HG03342 (cell line): Measurements from ENCODE around the gene IMMP2L.
"Not testable (repeated sequence)": the region's sequence is repeated elsewhere in the genome, so short reads cannot be mapped to it uniquely, and the experiment has no call there.

ENCODE experiments used
- ATAC-seq: cut with Tn5 transposase; IDR thresholded peaks from one replicate; pipeline ENCODE4 v1.9.1; 2021; ENCODE audit warnings: mild to moderate bottlenecking, moderate library complexity; ENCODE audit not compliant: unreplicated experiment

The IMMP2L gene

GRCh38 chr7:111088328-111088727 is 474.0 kb downstream of the IMMP2L start:
- ATAC-seq, result no peak

- ATAC-seq, result no peak
These were observed 475.8 kb downstream of the IMMP2L start for GRCh38 chr7:111086532-111086931.

GRCh38 chr7:111085356-111085755 is 476.9 kb downstream of the IMMP2L start:
- ATAC-seq, result no peak

GRCh38 chr7:111083413-111083812 is 478.9 kb downstream of the IMMP2L start:
- ATAC-seq, result peak; percentile 100

DNA sequence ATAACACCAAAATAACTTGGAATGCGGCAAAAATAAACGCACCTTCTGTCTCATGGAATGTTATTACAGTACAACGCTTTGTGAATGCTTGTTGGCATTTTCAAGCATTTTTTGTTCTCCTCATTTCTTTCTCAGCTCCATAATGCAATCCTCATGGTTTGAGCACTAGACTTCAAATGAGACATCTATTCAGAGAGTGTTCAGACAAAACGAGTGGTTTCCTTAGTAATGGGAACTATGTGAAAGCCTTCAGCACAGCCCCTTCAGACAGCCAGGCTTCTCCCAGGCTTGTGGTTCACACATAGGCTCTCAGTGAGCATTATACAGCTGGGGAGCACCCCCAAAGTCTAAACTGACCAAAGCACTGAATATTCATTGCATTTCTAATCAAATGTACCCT is 479.9 kb downstream of the IMMP2L start:
- ATAC-seq, result no peak

DNA sequence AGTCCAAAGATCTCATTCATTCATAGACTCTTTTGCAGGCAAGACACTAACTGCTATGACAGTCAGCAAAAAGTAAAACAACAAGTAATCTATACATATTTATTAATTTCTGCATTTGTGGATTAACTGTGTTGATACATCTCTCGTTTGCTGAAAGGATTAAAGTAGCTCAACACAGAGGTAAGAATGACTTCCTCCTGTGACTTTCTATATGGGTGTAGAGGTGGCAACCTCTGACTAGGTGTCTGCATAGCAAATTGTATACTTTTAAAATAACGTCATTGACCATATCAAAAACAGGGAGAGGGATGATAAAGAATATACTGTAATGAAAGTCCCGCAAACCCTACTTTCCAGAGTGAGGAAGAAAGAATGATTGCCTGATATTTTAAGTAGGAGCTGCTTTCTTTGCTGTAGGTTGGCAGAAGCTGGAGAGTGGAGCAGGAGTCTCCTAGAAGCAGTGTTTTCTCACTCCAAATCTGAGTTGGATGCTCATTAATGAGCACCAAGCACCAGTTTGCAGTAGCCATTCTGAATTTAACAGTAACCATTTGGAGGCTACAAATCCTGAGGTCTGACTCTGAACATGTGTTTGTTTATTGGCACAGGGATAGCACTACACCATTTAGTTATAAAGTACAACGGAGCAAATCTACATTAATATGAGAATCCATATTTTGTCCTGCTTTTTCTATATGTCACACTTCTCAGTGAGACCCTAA is 480.6 kb downstream of the IMMP2L start:
- no peak for ATAC-seq

DNA sequence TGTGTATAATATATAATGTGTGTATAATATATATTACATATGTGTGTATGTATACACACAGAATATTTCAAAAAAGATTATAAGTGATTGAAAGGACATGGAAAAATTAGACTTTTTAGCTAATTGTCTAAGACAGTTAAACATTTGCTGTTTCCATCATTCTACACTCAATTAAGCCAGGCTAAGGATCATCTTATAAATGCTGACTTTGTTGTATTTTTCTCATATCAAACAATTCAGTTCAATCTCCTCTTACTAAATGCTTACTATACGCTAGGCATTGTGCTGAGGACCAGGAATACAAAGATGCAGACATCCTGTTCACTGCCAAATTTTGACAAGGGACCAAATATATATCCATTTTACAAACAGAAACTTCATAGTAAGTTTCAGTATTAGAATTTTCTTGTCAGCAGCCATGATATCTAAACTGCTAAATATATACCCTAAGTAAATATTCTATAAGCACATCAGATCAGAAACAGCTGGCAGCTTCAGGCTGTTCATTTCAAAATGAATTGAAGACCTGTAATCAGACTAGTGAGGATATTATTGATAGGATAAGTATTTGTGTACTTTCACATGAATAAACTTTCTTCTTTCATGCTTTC is 481.7 kb downstream of the IMMP2L start:
- ATAC-seq, result no peak

DNA sequence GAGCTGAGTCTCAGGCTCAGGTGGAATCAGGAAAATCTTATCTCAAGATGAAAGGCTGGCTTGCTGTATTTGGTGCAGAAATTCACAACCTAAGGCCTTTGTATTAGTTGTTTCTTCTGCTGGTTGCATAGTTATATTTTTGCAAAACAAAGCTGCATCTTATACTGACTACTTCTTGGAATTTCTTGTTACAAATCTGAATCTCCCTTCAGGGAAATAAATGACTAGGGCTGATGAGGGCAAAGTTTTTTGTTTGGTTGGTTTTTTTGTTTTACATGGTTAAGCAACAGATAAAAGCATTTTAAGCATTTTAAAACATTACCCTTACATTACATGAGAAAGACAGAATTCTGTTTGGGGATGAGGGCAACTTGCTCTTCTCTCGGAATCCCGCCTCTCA is 485.3 kb downstream of the IMMP2L start:
- no peak for ATAC-seq

GRCh38 chr7:111076205-111076604 is 486.1 kb downstream of the IMMP2L start:
- no peak for ATAC-seq

- ATAC-seq, result no peak
These were observed 486.8 kb downstream of the IMMP2L start for GRCh38 chr7:111075498-111075897.

DNA sequence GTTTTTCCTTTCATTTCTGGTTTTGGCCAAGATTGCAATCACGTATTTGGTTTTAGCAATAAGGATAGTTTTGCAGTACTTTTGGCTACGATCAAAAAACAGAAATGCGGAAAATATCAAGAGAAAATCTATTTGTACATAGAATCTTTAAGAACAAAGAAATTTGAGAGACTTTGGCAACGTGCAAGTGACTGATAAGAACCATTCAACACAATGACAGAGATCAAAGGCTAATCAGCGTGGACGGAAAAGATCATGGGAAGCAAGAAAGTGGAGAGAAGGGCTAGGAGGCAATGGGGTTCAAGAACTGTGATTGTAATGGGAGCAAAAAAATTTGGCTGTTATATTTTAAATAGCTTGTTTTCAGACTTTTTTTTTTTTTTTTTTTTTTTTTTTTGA is 487.5 kb downstream of the IMMP2L start:
- ATAC-seq, result no peak

GRCh38 chr7:111074071-111074747 is 488.1 kb downstream of the IMMP2L start:
- ATAC-seq, result peak; percentile 57

- not testable (repeated sequence) for ATAC-seq
These were observed 489.6 kb downstream of the IMMP2L start for GRCh38 chr7:111072658-111073057.

DNA sequence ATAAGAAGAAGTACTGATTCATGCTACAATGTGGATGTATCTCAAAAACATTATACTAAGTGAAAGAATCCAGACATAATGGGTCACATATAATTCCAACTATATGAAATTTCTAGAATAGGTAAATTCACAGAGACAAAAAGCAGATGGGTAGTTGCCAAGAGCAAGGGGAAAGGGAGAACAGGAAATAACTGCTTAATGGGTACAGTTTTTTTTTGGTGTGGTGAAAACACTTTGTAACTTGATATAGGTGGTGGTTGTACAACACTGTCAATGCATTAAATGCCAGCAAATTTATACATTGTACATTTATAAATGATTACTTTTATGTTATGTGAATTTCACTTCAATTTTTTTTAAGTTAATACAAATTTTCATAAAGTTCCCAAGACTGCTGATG is 490.7 kb downstream of the IMMP2L start:
- no peak for ATAC-seq

- no peak for ATAC-seq
These were observed 493.7 kb downstream of the IMMP2L start for GRCh38 chr7:111068618-111069017.

DNA sequence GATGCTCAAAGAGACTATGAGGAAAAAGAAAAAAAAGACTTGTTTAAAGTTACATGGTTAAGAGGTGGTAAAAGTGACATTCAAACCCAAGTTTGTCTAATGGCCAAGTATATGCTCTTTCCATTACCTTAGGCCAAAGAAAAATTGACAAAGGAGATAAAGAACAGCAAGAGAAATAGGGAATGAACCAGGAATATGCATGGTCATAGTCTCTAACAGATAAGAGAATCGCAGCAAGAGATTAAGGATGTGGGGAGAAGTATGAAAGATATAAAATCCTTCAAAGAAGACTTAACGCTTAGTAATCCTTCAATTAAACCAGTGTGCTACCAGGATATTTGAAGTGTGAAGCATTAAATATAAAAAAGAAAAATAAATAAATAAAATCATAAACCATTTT is 494.6 kb downstream of the IMMP2L start:
- no peak for ATAC-seq

- ATAC-seq, result no peak
These were observed 495.0 kb downstream of the IMMP2L start for GRCh38 chr7:111067251-111067650.

- no peak for ATAC-seq
These were observed 499.1 kb downstream of the IMMP2L start for GRCh38 chr7:111063166-111063565.

DNA sequence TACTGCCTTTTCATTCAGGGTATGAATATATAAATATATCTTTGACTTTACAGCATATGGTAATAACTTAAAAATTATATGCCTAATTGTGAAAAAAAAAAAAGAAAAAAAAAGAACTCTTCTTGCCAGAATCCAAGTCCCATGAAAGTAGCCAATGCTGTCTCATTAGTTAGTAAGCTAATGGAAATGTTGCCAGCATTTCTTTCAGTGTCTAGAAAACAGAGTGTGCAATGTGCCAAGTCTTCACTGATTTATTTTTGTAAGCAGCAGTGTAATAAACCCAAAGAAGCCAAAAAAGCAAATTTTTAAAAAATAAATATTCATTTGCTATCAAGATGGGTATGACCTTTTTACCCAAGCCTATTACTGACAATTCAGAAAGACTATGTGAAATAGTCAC is 502.5 kb downstream of the IMMP2L start:
- no peak for ATAC-seq

GRCh38 chr7:111057066-111057465 is 505.2 kb downstream of the IMMP2L start:
- no peak for ATAC-seq

DNA sequence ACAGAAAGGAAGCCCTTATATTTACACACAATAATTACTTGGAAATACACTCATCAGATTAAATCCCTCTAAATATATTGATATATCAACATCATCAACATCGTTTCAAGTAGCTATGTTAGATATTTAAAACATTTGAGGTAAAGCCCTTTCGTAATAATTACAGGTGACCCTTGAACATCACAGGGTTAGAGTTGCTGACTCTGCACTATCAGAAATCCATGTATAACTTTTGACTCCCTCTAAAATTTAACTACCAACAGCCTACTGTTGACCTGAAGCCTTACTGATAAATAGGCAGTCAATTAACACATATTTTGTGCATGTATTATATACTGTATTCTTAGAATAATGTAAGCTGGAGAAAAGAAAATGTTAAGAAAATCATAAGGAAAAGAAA is 505.9 kb downstream of the IMMP2L start:
- no peak for ATAC-seq

GRCh38 chr7:111053035-111053434 is 509.3 kb downstream of the IMMP2L start:
- no peak for ATAC-seq
